Progenitor cell of endocrine pancreas (in vitro differentiated cells): ENCODE measurements around the gene BCAS3. TPM values are rescaled to one million over a fixed set of nuclear protein-coding genes. Genes with fewer than 3 reads are reported as not detected.
"Not testable (repeated sequence)": the region's sequence is repeated elsewhere in the genome, so short reads cannot be mapped to it uniquely, and the experiment has no call there.

Experiments
- DNase-seq: peaks from one replicate; pipeline ENCODE4 v3.0.0; 2021; ENCODE audit warnings: low spot score; ENCODE audit not compliant: unreplicated experiment
- H3K27ac Mint-ChIP-seq: 2 replicates; pipeline ENCODE4 v1.8.0; 2021; ENCODE audit warnings: mild to moderate bottlenecking, moderate library complexity, mixed read lengths
- H3K27me3 Mint-ChIP-seq: 2 replicates; pipeline ENCODE4 v1.8.0; 2021; ENCODE audit warnings: mixed read lengths
- H3K36me3 Mint-ChIP-seq: 2 replicates; pipeline ENCODE4 v1.8.0; 2022; ENCODE audit warnings: mixed read lengths; ENCODE audit not compliant: insufficient read depth
- H3K4me1 Mint-ChIP-seq: 2 replicates; pipeline ENCODE4 v1.8.0; 2021; ENCODE audit warnings: low read depth, mixed read lengths
- H3K4me3 Mint-ChIP-seq: 2 replicates; pipeline ENCODE4 v1.8.0; 2021; ENCODE audit warnings: low read depth, mild to moderate bottlenecking, moderate library complexity, mixed read lengths
- H3K9me3 Mint-ChIP-seq: 2 replicates; pipeline ENCODE4 v1.8.0; 2021; ENCODE audit warnings: low read depth, mixed read lengths
- total RNA-seq: library from RNA; stranded (reverse); gene quantifications from 2 replicates; pipeline ENCODE4 v1.2.1, GENCODE V29; 2021
- TF ChIP-seq, protein P1 (sequence below): fragments of 200-600 bp; sonication (generic); IDR thresholded peaks from one replicate; pipeline ENCODE4 v1.5.0; 2021; ENCODE audit warnings: antibody characterized with exemption, mild to moderate bottlenecking; ENCODE audit not compliant: unreplicated experiment

Gene BCAS3
- total RNA-seq, 1 donor from 2014 or later = 36.1 TPM

DNA sequence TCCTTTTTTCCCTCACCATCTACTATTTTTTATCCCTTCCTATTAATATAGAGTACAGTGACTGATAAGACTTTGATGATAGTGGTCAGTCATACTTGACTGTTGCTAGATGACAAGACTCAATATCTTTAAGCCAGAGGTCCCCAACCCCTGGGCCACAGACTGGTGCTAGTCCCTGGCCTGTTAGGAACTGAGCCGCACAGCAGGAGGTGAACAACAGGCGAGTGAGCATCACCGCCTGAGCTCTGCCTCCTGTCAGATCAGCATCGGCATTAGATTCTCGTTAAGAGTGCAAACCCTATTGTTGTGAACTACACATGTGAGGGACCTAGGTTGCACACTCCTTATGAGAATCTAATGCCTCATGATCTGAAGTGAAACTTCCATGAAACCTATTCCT lies 341.3 kb downstream of the BCAS3 start:
- H3K4me3 Mint-ChIP-seq = no peak overlapping the region
- peaks cover 4% of the 10 kb centered on the region for H3K4me1 Mint-ChIP-seq
- H3K9me3 Mint-ChIP-seq = no peaks in the 10 kb centered on the region
- peaks cover 2% of the 10 kb centered on the region for H3K36me3 Mint-ChIP-seq
- TF ChIP-seq, protein P1, sequence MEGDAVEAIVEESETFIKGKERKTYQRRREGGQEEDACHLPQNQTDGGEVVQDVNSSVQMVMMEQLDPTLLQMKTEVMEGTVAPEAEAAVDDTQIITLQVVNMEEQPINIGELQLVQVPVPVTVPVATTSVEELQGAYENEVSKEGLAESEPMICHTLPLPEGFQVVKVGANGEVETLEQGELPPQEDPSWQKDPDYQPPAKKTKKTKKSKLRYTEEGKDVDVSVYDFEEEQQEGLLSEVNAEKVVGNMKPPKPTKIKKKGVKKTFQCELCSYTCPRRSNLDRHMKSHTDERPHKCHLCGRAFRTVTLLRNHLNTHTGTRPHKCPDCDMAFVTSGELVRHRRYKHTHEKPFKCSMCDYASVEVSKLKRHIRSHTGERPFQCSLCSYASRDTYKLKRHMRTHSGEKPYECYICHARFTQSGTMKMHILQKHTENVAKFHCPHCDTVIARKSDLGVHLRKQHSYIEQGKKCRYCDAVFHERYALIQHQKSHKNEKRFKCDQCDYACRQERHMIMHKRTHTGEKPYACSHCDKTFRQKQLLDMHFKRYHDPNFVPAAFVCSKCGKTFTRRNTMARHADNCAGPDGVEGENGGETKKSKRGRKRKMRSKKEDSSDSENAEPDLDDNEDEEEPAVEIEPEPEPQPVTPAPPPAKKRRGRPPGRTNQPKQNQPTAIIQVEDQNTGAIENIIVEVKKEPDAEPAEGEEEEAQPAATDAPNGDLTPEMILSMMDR = no peak
- H3K27me3 Mint-ChIP-seq = peaks cover 5% of the 10 kb centered on the region
- no peak for DNase-seq
- H3K27ac Mint-ChIP-seq = no peak overlapping the region

DNA sequence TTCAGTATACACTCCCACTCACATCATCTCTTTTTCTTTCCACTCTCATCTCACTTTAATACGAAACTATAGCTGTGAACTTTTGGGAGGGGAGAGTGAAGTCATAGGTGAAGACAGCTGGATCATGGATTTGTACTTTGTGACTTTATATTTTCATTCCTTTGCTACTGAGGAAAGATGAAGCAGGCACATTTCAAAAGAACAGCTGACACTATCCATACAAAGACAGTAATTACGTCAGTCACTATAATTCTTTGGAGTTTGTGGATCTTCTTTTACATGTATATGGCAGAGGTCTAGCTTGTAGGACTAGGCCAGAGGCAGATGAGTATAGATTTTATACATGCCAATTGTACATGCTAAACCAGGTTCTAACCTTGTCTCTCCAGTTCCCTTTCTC lies 346.3 kb downstream of the BCAS3 start:
- Mint-ChIP-seq H3K4me3 (no peak overlapping the region), H3K4me1 (peaks cover 4% of the 10 kb centered on the region), H3K9me3 (no peaks in the 10 kb centered on the region), H3K36me3 (no peaks in the 10 kb centered on the region), H3K27me3 (no peaks in the 10 kb centered on the region), H3K27ac (no peak overlapping the region)
- TF ChIP-seq, protein P1 = no peak
- DNase-seq = no peak

DNA sequence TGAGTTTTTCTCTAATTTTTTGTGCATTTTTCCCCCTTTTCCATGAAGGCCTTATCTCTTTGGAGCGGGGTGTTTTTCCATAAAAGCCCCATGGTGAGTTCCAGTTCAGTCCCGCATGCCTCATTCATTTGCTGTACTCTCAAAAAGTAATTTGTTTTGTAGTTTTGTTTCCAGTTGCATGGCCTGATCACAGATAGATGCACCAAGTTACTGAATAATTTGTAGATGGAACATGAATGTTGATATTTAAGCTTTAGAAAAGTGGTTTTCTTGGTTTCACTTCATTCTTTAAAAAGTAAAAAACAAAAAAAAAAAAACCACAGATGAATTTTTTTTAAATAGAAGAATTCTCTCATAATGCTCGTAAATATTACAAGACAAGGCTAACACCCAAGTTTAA lies 349.2 kb downstream of the BCAS3 start:
- peaks cover 2% of the 10 kb centered on the region for H3K4me1 Mint-ChIP-seq
- no peak overlapping the region for H3K27ac Mint-ChIP-seq
- no peaks in the 10 kb centered on the region for H3K36me3 Mint-ChIP-seq
- TF ChIP-seq, protein P1 = no peak
- no peaks in the 10 kb centered on the region for H3K9me3 Mint-ChIP-seq
- H3K27me3 Mint-ChIP-seq = no peaks in the 10 kb centered on the region
- no peak for DNase-seq
- no peak overlapping the region for H3K4me3 Mint-ChIP-seq

DNA sequence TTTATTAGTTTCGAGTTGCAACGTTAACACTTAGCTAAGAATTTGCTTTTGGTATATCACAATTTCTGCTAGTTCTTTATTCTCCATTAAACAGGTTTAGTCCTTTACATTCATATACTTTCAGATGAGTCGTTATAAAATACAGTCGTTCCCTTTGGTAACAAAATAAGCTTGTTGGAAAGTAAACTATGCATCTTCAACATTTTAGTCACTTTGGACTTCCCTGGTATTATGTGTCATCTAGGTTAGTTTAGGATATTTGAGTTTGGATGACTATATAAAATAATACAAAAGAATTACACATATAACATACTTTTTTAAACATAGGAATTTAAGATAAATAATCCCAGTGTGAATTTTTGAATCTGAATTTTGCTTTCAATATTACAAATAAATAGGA lies 351.5 kb downstream of the BCAS3 start:
- H3K27me3 Mint-ChIP-seq = no peaks in the 10 kb centered on the region

DNA sequence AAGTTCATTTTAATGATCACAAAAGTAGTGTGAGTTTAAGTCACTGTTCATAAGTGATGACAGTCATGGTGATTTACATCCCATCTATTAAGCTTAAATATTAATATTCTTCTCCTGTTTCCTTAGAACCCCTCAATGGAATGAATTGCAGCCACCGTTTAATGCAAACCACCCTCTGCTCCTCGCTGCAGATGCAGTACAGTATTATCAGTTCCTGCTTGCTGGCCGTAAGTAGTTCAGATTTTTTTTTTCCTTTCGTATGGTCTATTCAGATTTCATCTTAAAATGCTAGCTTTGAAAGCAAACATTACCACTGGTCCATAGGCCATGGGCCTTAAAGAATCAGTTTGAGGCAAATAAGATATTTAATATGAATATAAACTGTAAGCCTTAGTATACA lies 363.0 kb downstream of the BCAS3 start:
- no peak for DNase-seq
- Mint-ChIP-seq H3K4me1 (peaks cover 6% of the 10 kb centered on the region), H3K9me3 (no peaks in the 10 kb centered on the region), H3K4me3 (no peak overlapping the region), H3K27me3 (no peaks in the 10 kb centered on the region), H3K27ac (no peak overlapping the region), H3K36me3 (peaks cover 12% of the 10 kb centered on the region)
- TF ChIP-seq, protein P1 = no peak

More for the DNA sequence above, 351.5 kb downstream of the BCAS3 start:
- no peaks in the 10 kb centered on the region for H3K9me3 Mint-ChIP-seq
- H3K27ac Mint-ChIP-seq = no peak overlapping the region
- TF ChIP-seq, protein P1 = no peak
- no peak overlapping the region for H3K4me3 Mint-ChIP-seq
- H3K4me1 Mint-ChIP-seq = peaks cover 2% of the 10 kb centered on the region
- no peaks in the 10 kb centered on the region for H3K36me3 Mint-ChIP-seq
- no peak for DNase-seq

DNA sequence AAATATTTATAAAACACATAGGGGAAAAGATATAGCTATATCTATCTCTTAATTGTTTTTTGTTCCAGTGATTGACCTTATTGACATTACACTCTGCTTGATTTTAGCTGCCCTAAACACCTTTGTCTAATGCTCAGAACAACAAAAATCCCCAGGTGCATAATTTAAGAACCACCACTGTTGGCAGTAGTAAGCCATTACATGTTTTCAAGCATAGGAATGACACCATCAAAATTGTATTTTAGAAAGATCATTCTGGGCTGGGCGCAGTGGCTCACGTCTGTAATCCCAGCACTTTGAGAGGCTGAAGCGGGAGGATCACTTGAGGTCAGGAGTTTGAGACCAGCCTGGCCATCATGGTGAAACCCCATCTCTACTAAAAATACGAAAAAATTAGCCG lies 364.7 kb downstream of the BCAS3 start:
- not testable (repeated sequence) for H3K4me1 Mint-ChIP-seq, DNase-seq, H3K9me3 Mint-ChIP-seq, H3K27ac Mint-ChIP-seq, H3K4me3 Mint-ChIP-seq, H3K27me3 Mint-ChIP-seq
- H3K36me3 Mint-ChIP-seq = peaks cover 12% of the 10 kb centered on the region
